H1 (cell line): ENCODE measurements around the gene FAIM2. TPM values are rescaled to one million over a fixed set of nuclear protein-coding genes. Genes with fewer than 3 reads are reported as not detected.

Experiments
- CBX8 ChIP-seq: fragments of 300-800, 300-1000 bp; sonication (generic); IDR thresholded peaks from 2 replicates; pipeline ENCODE4 v1.7.1; 2016; ENCODE audit warnings: low read depth, low read length, borderline replicate concordance
- CEBPB ChIP-seq: IDR thresholded peaks from 2 replicates; pipeline ENCODE4 v1.6.1; 2012; ENCODE audit warnings: low read depth, low read length
- polyA plus RNA-seq, 7 experiments: library from polyadenylated mRNA; depleted of rRNA in 3 of 7; stranded (reverse) in 5 of 7; unstranded in 2 of 7; fragments of >200 nt in 5 of 7; fragments of 200-250 nt in 2 of 7; gene quantifications; 1 replicate in 5 of 7; 2 replicates in 1 of 7; 4 replicates in 1 of 7; pipeline versions ENCODE4 v1.2.1 to v1.2.3, GENCODE V29; 2011 to 2013; ENCODE audit warnings: missing spikeins in 2 of 7, mixed read lengths in 2 of 7
- total RNA-seq: library from RNA; stranded (reverse); fragmentation: NEBNext Ultra II Directional; extraction: Animal tissue kit (Norgen Biotek cat#: 25700); gene quantifications from 2 replicates; pipeline ENCODE4 v1.2.1, GENCODE V29; 2021

FAIM2 gene
- total and polyA plus RNA-seq, 2 of the 8 experiments (the other 6 are each of a cell fraction or from before 2014, with no cell fraction given) = 0.89 to 1.3 TPM

GRCh38 chr12:49877066-49877465, 26.6 kb downstream of the FAIM2 start (continued):
- TF ChIP-seq CEBPB = no peak
- TF ChIP-seq CBX8 = no peak
- TF ChIP-seq, all 59 proteins: peak for 0
